Testis (tissue), 2 donors: ENCODE measurements around the gene ZNF382.

Experiments
- CTCF ChIP-seq, 3 experiments: fragments of 450-650 bp in 2 of 3; fragments of 200-600 bp in 1 of 3; sonication (generic) in 1 of 3; IDR thresholded peaks; one replicate each; pipeline ENCODE4 v1.5.1; 2016 to 2019; ENCODE audit warnings: antibody characterized with exemption in 3 of 3, mild to moderate bottlenecking in 2 of 3, moderate library complexity in 1 of 3
- POLR2A ChIP-seq: fragments of 450-650 bp; IDR thresholded peaks from one replicate; pipeline ENCODE4 v1.6.1; 2017; ENCODE audit warnings: antibody characterized with exemption, mild to moderate bottlenecking, moderate library complexity

- TF ChIP-seq CTCF (IDR thresholded peaks at IDR 0.05) (no peak), POLR2A (no peak)
These were observed 30.4 kb upstream of the ZNF382 start for GRCh38 chr19:36574741-36575140.
